H1 (cell line): ENCODE measurements around the gene MAPK8IP3. TPM values are rescaled to one million over a fixed set of nuclear protein-coding genes. Genes with fewer than 3 reads are reported as not detected.
A peak's percentile ranks its signal among the peaks of the same experiment; 100 is the strongest.

Experiments used
- CTCF ChIA-PET: fragments of 300-600 bp; sonication (Branson Sonifier 250); formaldehyde crosslinking; loops from one replicate; lab custom pipeline; 2021; ENCODE audit not compliant: partially characterized antibody; lab: Charles Lee
- POLR2A ChIA-PET: fragments of 300-600 bp; sonication (Branson Sonifier 250); formaldehyde crosslinking; loops from one replicate; lab custom pipeline; 2021; ENCODE audit warnings: inconsistent platforms; ENCODE audit not compliant: partially characterized antibody; lab: Charles Lee
- DNase-seq, 2 experiments: peaks; one replicate each; pipeline versions ENCODE4 v3.0.0 to v3.0.0-alpha.2; 2010 to 2022; ENCODE audit warnings: low spot score in 2 of 2, low read depth in 1 of 2, mixed read lengths in 1 of 2
- FAIRE-seq: peaks from 2 replicates; lab custom pipeline; 2011; peaks lifted over from hg19 to GRCh38; lab: Jason Lieb, UNC
- H2AFZ ChIP-seq: 2 replicates; pipeline ENCODE4 v1.8.1; 2012; ENCODE audit warnings: low read length, inconsistent platforms
- H2AK5ac ChIP-seq: 2 replicates; pipeline ENCODE4 v1.6.1; 2013; ENCODE audit warnings: low read depth, low read length
- H2BK120ac ChIP-seq: replicated peaks from 2 replicates; pipeline ENCODE3; 2013; ENCODE audit warnings: low read depth, low read length, inconsistent platforms
- H2BK12ac ChIP-seq: 2 replicates; pipeline ENCODE4 v1.6.1; 2013; ENCODE audit warnings: low read depth, low read length
- H2BK15ac ChIP-seq: 2 replicates; pipeline ENCODE4 v1.6.1; 2013; ENCODE audit warnings: low read length
- H2BK20ac ChIP-seq: 2 replicates; pipeline ENCODE4 v1.6.1; 2013; ENCODE audit warnings: low read length
- H2BK5ac ChIP-seq: 2 replicates; pipeline ENCODE4 v1.6.1; 2013; ENCODE audit warnings: low read depth, low read length
- H3K14ac ChIP-seq: 2 replicates; pipeline ENCODE4 v1.6.1; 2013; ENCODE audit warnings: inconsistent platforms; ENCODE audit not compliant: insufficient read length
- H3K18ac ChIP-seq: 2 replicates; pipeline ENCODE4 v1.6.1; 2013; ENCODE audit warnings: low read length; ENCODE audit errors: extremely low read depth
- H3K23ac ChIP-seq: 2 replicates; pipeline ENCODE4 v1.6.1; 2013; ENCODE audit warnings: inconsistent platforms; ENCODE audit not compliant: insufficient read length
- H3K23me2 ChIP-seq: 2 replicates; pipeline ENCODE4 v1.6.1; 2013; ENCODE audit warnings: low read depth, low read length
- H3K27ac ChIP-seq: 2 replicates; pipeline ENCODE4 v1.6.1; 2011; ENCODE audit warnings: low read depth, low read length, inconsistent platforms
- H3K27me3 ChIP-seq, 4 experiments: replicated peaks in 1 of 4; 1 replicate in 1 of 4; 2 replicates in 3 of 4; pipeline versions ENCODE4 v1.6.1 to v1.8.1; 2011 to 2013; ENCODE audit warnings: low read length in 3 of 4, mild to moderate bottlenecking in 3 of 4, inconsistent platforms in 2 of 4, mixed read lengths in 2 of 4, moderate library complexity in 1 of 4; ENCODE audit not compliant: control insufficient read depth in 3 of 4, insufficient read depth in 3 of 4; ENCODE audit errors: extremely low read depth in 1 of 4
- H3K36me3 ChIP-seq, 4 experiments: 2 replicates each; pipeline versions ENCODE4 v1.6.1 to v1.8.1; 2011 to 2013; ENCODE audit warnings: mild to moderate bottlenecking in 4 of 4, low read length in 3 of 4, moderate library complexity in 2 of 4, control low read depth in 1 of 4, inconsistent platforms in 1 of 4; ENCODE audit not compliant: insufficient read depth in 4 of 4, control insufficient read depth in 2 of 4
- H3K4ac ChIP-seq: replicated peaks from 2 replicates; pipeline ENCODE3; 2013; ENCODE audit warnings: low read length, low read depth, mixed read lengths, inconsistent platforms; ENCODE audit not compliant: insufficient read length
- H3K4me1 ChIP-seq, 4 experiments: replicated peaks in 1 of 4; 1 replicate in 1 of 4; 2 replicates in 3 of 4; pipeline versions ENCODE4 v1.6.1 to v1.8.1; 2011 to 2013; ENCODE audit warnings: low read length in 3 of 4, inconsistent platforms in 2 of 4, mixed read lengths in 1 of 4; ENCODE audit not compliant: insufficient read depth in 4 of 4, control insufficient read depth in 3 of 4
- H3K4me2 ChIP-seq, 2 experiments: 2 replicates each; pipeline versions ENCODE4 v1.6.1 to v1.8.1; 2011 to 2013; ENCODE audit warnings: low read depth in 2 of 2, low read length in 2 of 2, control low read depth in 1 of 2, inconsistent platforms in 1 of 2, mild to moderate bottlenecking in 1 of 2; ENCODE audit not compliant: insufficient read depth in 1 of 2
- H3K4me3 ChIP-seq, 4 experiments: fragments of 200-600, 300-600 bp in 1 of 4; sonication (generic), shearing (Covaris generic), sonication (Bioruptor Twin) in 1 of 4; 2 replicates each; pipeline versions ENCODE4 v1.5.1 to v1.8.1; 2011 to 2016; ENCODE audit warnings: low read length in 4 of 4, low read depth in 3 of 4, control low read depth in 2 of 4, inconsistent platforms in 2 of 4, mild to moderate bottlenecking in 2 of 4, mixed read lengths in 1 of 4, moderate library complexity in 1 of 4; ENCODE audit not compliant: insufficient read depth in 2 of 4; ENCODE audit errors: extremely low read depth in 1 of 4
- H3K56ac ChIP-seq: replicated peaks from 2 replicates; pipeline ENCODE3; 2013; ENCODE audit warnings: low read depth, mild to moderate bottlenecking, mixed read lengths, low read length, inconsistent platforms; ENCODE audit not compliant: insufficient read length
- H3K79me1 ChIP-seq: 2 replicates; pipeline ENCODE4 v1.6.1; 2013; ENCODE audit warnings: low read depth, low read length, control low read depth
- H3K79me2 ChIP-seq, 2 experiments: 2 replicates each; pipeline versions ENCODE4 v1.6.1 to v1.8.1; 2012 to 2013; ENCODE audit warnings: low read length in 2 of 2, mild to moderate bottlenecking in 2 of 2, inconsistent platforms in 1 of 2; ENCODE audit not compliant: insufficient read depth in 2 of 2, control insufficient read depth in 1 of 2
- H3K9ac ChIP-seq, 4 experiments: replicated peaks in 1 of 4; 1 replicate in 1 of 4; 2 replicates in 3 of 4; pipeline versions ENCODE4 v1.6.1 to v1.8.1; 2011 to 2013; ENCODE audit warnings: low read depth in 3 of 4, low read length in 3 of 4, control low read depth in 2 of 4, mild to moderate bottlenecking in 2 of 4, moderate library complexity in 2 of 4, inconsistent platforms in 1 of 4; ENCODE audit errors: extremely low read depth in 1 of 4
- H3K9me3 ChIP-seq, 2 experiments: 2 replicates each; pipeline versions ENCODE4 v1.6.1 to v1.8.1; 2012 to 2013; ENCODE audit warnings: mild to moderate bottlenecking in 2 of 2, moderate library complexity in 2 of 2, control low read depth in 1 of 2, inconsistent platforms in 1 of 2, low read depth in 1 of 2, low read length in 1 of 2, mixed read lengths in 1 of 2; ENCODE audit not compliant: insufficient read depth in 2 of 2
- H4K20me1 ChIP-seq, 2 experiments: replicated peaks in 1 of 2; 2 replicates each; pipeline versions ENCODE3 to v1.8.1; 2011 to 2013; ENCODE audit warnings: inconsistent platforms in 2 of 2, low read length in 2 of 2, mild to moderate bottlenecking in 1 of 2; ENCODE audit not compliant: insufficient read depth in 2 of 2, control insufficient read depth in 1 of 2
- H4K5ac ChIP-seq: 2 replicates; pipeline ENCODE4 v1.6.1; 2013; ENCODE audit warnings: low read length, low read depth, mixed read lengths, inconsistent platforms; ENCODE audit not compliant: insufficient read length
- H4K8ac ChIP-seq: 2 replicates; pipeline ENCODE4 v1.8.0; 2013; ENCODE audit warnings: mild to moderate bottlenecking, moderate library complexity, low read length, inconsistent platforms; ENCODE audit not compliant: insufficient read depth; ENCODE audit errors: extremely low read depth
- H4K91ac ChIP-seq: replicated peaks from 2 replicates; pipeline ENCODE3; 2013; ENCODE audit warnings: low read length, mixed read lengths, inconsistent platforms; ENCODE audit not compliant: insufficient read length
- CBX5 ChIP-seq: fragments of 300-800, 300-1000 bp; sonication (generic); IDR thresholded peaks from 2 replicates; pipeline ENCODE4 v1.7.1; 2016; ENCODE audit warnings: antibody characterized with exemption, low read length, low read depth
- KDM5A ChIP-seq: fragments of 200-600 bp; IDR thresholded peaks from 2 replicates; pipeline ENCODE4 v1.7.1; 2012; ENCODE audit warnings: mild to moderate bottlenecking, low read length, inconsistent platforms, mixed read lengths
- POLR2A ChIP-seq, 2 experiments: IDR thresholded peaks; 1 replicate in 1 of 2; 2 replicates in 1 of 2; pipeline ENCODE4 v1.6.1; 2011; ENCODE audit warnings: low read depth in 2 of 2, low read length in 2 of 2, mild to moderate bottlenecking in 2 of 2; ENCODE audit errors: control extremely low read depth in 1 of 2
- RAD21 ChIP-seq, 2 experiments: IDR thresholded peaks in 1 of 2; conservative IDR thresholded peaks in 1 of 2; 2 replicates each; pipeline ENCODE4 v1.6.1; 2011; ENCODE audit warnings: low read depth in 2 of 2, low read length in 2 of 2, improper control_type of control experiment in 1 of 2, inconsistent platforms in 1 of 2, mild to moderate bottlenecking in 1 of 2, moderate library complexity in 1 of 2
- RNF2 ChIP-seq: fragments of 200-900, 300-1000 bp; sonication (generic); IDR thresholded peaks from 2 replicates; pipeline ENCODE4 v1.7.1; 2016; ENCODE audit warnings: borderline replicate concordance, low read depth, mild to moderate bottlenecking, antibody characterized with exemption, low read length; ENCODE audit not compliant: poor library complexity, severe bottlenecking; ENCODE audit errors: missing control alignments
- TEAD4 ChIP-seq: IDR thresholded peaks from 2 replicates; pipeline ENCODE4 v1.6.1; 2012; ENCODE audit warnings: low read depth, low read length, inconsistent platforms, mixed read lengths
- USF2 ChIP-seq: IDR thresholded peaks from 2 replicates; pipeline ENCODE4 v1.6.1; 2011; ENCODE audit warnings: low read length, improper control_type of control experiment
- WGBS, 2 experiments: shearing (Covaris generic) in 1 of 2; methylation state at CpG; one replicate each; pipeline versions ENCODE4 v1.1.6 to v1.1.7; 2013 to 2015; ENCODE audit warnings: low lambda C conversion rate in 2 of 2, mixed read lengths in 2 of 2, inconsistent platforms in 1 of 2, low coverage in 1 of 2, missing lambda C conversion rate in 1 of 2; ENCODE audit not compliant: insufficient replicate concordance in 2 of 2, insufficient coverage in 1 of 2, insufficient read length in 1 of 2; ENCODE audit errors: extremely low coverage in 1 of 2, missing lambda C conversion rate in 1 of 2; 5-methylcytosine and 5-hydroxymethylcytosine counted together
- polyA plus RNA-seq, 7 experiments: library from polyadenylated mRNA; depleted of rRNA in 3 of 7; stranded (reverse) in 5 of 7; unstranded in 2 of 7; fragments of >200 nt in 5 of 7; fragments of 200-250 nt in 2 of 7; gene quantifications; 1 replicate in 5 of 7; 2 replicates in 1 of 7; 4 replicates in 1 of 7; pipeline versions ENCODE4 v1.2.1 to v1.2.3, GENCODE V29; 2011 to 2013; ENCODE audit warnings: missing spikeins in 2 of 7, mixed read lengths in 2 of 7
- total RNA-seq: library from RNA; stranded (reverse); fragmentation: NEBNext Ultra II Directional; extraction: Animal tissue kit (Norgen Biotek cat#: 25700); gene quantifications from 2 replicates; pipeline ENCODE4 v1.2.1, GENCODE V29; 2021
- TF ChIP-seq, protein P1 (sequence below): IDR thresholded peaks from 2 replicates; pipeline ENCODE4 v1.6.1; 2012; ENCODE audit warnings: inconsistent platforms

The MAPK8IP3 gene
- total and polyA plus RNA-seq, 2 of the 8 experiments (the other 6 are each of a cell fraction or from before 2014, with no cell fraction given), result 16.9 to 43.4 TPM

GRCh38 chr16:1772908-1773702 is 67.1 kb downstream of the MAPK8IP3 start, which contains the start of gene MRPS34:
MRPS34 (minus strand) TSS chr16:1773134; CDS start chr16:1773119, 15 bp downstream.
- Histone ChIP-seq H2AFZ (no peak within 1 kb of the TSS; the same call in 1 of the 2 replicates), H3K4me3 (peak within 1 kb of the TSS; percentile 82 to 91 (median 82)), H4K91ac (peak within 1 kb of the TSS; percentile 85), H3K36me3 (peaks cover under 1 to 29% (median 8%) of the 10 kb centered on the region in 4 experiments; a peak in 6 of 8 replicates), H3K9ac (peak within 1 kb of the TSS; percentile 69 to 94 (median 89)), H3K79me1 (peaks cover 4% of the 10 kb centered on the region), H3K79me2 (peaks cover 0 to 15% of the 10 kb centered on the region in 2 experiments; a peak in 1 of 4 replicates), H2BK20ac (no peak within 1 kb of the TSS), H2BK12ac (peak within 1 kb of the TSS; percentile 4; the same call in 1 of the 2 replicates), H3K18ac (peak within 1 kb of the TSS; percentile 90), H3K27me3 (no peaks in the 10 kb centered on the region), H2BK120ac (no peak within 1 kb of the TSS), H4K8ac (peak within 1 kb of the TSS; percentile 94), H3K27ac (peak within 1 kb of the TSS; percentile 62), H3K56ac (peak within 1 kb of the TSS; percentile 73), H3K23me2 (peaks cover 17% of the 10 kb centered on the region), H3K4me1 (peaks cover 0 to 12% (median 10%) of the 10 kb centered on the region in 4 experiments; a peak in 5 of 7 replicates), H2AK5ac (peak within 1 kb of the TSS; percentile 27; the same call in 1 of the 2 replicates), H4K5ac (peak within 1 kb of the TSS; percentile 81), H3K4ac (peak within 1 kb of the TSS; percentile 90), H3K23ac (no peak within 1 kb of the TSS), H3K4me2 (peak within 1 kb of the TSS; percentile 71 to 92), H3K14ac (no peak within 1 kb of the TSS), H2BK15ac (peak within 1 kb of the TSS; percentile 72; the same call in 1 of the 2 replicates), H4K20me1 (peaks cover 0 to 21% of the 10 kb centered on the region in 2 experiments), H3K9me3 (no peaks in the 10 kb centered on the region), H2BK5ac (peak within 1 kb of the TSS; percentile 88)
- CTCF ChIA-PET, result interaction anchor here (0.6 to 2.7 kb wide), 8 partner anchors 8 to 509 kb away, joined by 3 to 13 read pairs (median 4); partner anchors contain the start of genes IGFALS and MAPK8IP3
- peak; percentile 51 to 95 for DNase-seq
- POLR2A ChIA-PET, result interaction anchor here (0.7 to 13.5 kb wide), 19 partner anchors 6 to 382 kb away, joined by 3 to 246 read pairs (median 8); partner anchors contain the start of genes FAHD1, HAGH, IGFALS and JPT2
- no peak for FAIRE-seq
- 0% methylated on average over 54 of the region's 108 CpGs; no CpG with 5 or more reads in 1 of the 2 experiments for WGBS, 2 experiments
- TF ChIP-seq KDM5A, result peak; percentile 87
- no peak for TF ChIP-seq USF2
- peak in 1 of 2 experiments; percentile 44; a peak in 1 of 3 replicates for TF ChIP-seq POLR2A (IDR thresholded peaks at IDR 0.05; ENCODE audit: control extremely low read depth in 1 of 2, low read depth in 2 of 2, low read length in 2 of 2)
- TF ChIP-seq RNF2, result no peak
- TF ChIP-seq, protein P1, sequence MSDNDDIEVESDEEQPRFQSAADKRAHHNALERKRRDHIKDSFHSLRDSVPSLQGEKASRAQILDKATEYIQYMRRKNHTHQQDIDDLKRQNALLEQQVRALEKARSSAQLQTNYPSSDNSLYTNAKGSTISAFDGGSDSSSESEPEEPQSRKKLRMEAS, result peak; percentile 81
- TF ChIP-seq RAD21 (IDR thresholded peaks at IDR 0.05 in 1 of 2, conservative IDR thresholded peaks at IDR 0.05 in 1 of 2; ENCODE audit: low read depth in 2 of 2, low read length in 2 of 2), result peak; percentile 27 to 50; a peak in 3 of 4 replicates
- no peak for TF ChIP-seq CBX5
- TF ChIP-seq TEAD4, result no peak
